NCI-H1092 (cell line): ENCODE results near the gene PPM1M.

Experiments
- DNase-seq: peaks from one replicate; lab custom pipeline; 2025; lab: John Stamatoyannopoulos, UW

The PPM1M gene

GRCh38 chr3:52216585-52217408, 28.8 kb upstream of the PPM1M start:
- DNase-seq, result peak; percentile 21

DNA sequence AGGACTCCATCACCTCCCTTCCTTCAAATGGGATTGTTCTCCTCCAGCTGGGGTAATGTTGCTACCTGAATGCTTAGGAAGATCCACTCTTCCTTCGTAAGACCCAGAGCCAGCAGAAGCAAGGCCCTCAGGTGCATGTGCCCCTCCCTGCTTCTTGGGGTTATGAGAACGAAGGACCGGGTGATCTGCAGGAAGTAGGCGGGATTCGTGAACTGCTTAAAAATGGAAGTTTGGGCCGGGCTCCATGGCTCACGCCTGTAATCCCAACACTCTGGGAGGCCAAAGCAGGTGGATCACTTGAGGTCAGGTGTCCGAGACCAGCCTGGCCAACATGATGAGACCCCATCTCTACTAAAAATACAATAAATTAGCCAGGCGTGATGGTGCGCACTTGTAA, 28.2 kb upstream of the PPM1M start:
- no peak for DNase-seq

DNA sequence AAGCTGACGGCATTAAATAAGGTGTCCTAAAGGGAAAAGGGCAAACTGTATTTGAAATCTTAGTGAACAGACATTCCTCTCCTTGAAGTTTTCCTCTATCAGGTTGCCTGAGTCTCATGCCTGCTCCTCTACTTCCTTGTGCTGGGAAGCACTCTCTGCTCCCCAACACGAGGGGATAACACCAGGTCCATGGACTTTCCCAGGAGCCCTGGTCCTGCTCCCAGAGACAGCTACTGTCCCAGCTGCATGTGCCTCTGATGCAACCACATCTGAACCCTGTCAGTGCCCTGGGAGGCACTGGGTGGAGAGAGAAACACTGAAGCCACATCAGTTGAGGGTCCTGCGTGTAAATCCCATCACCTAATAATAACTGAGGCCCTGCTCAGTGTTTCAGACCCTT, 27.5 kb upstream of the PPM1M start:
- DNase-seq, result no peak

DNA sequence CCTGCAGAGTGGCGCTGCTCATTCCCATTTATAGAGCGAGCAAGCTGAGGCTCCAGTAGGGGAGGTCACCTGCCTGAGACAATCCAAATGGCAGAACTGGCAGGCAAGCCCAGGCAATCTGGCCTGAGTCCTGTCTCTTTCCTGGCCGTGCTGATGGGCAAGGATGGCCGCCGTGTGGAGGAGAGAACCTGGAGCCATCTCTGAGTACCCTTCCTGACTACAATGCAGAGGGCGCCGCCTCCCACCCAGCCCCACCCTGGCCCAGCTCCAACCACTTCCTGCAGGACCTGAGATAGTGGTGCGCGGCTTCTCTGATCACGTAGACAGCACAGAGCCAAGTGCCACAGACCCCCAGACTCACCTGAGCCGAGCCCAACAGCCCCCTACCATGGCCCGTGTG, 27.1 kb upstream of the PPM1M start:
- no peak for DNase-seq

GRCh38 chr3:52218937-52219650, 26.5 kb upstream of the PPM1M start:
- DNase-seq, result no peak

DNA sequence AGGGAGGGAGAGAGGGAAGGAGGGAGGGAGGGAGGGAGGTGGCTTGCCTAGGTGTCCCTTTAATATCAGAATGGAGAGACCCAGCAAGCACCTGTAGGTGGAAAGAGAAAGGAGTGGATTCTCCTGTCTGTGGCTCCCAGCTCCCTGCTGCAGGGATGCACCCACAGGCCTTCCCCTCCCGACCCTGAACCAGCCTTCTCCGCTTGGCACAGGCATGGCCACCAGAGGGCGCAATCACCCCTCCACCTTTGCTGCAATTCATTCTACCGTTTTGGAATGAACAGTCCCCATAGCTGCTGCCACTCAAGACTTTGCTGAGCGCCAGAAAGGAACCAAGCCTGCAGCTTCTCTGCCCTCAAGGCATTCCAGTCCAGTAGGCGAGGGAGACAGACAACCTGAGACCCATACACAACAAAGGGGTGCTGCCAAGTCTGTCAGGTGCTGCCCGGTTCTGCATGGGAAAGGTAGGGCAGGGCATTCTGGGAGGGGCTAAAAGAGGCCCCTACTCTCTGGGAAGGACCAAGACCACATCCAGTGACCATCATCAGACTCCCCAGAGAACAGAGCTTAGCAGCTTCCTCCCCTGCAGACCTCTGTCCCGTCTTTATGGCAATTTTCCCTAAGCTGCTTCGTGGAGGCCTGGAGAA, 25.1 kb upstream of the PPM1M start:
- DNase-seq, result peak; percentile 37

- DNase-seq, result no peak
Measured at GRCh38 chr3:52221141-52221562, 24.4 kb upstream of the PPM1M start.

DNA sequence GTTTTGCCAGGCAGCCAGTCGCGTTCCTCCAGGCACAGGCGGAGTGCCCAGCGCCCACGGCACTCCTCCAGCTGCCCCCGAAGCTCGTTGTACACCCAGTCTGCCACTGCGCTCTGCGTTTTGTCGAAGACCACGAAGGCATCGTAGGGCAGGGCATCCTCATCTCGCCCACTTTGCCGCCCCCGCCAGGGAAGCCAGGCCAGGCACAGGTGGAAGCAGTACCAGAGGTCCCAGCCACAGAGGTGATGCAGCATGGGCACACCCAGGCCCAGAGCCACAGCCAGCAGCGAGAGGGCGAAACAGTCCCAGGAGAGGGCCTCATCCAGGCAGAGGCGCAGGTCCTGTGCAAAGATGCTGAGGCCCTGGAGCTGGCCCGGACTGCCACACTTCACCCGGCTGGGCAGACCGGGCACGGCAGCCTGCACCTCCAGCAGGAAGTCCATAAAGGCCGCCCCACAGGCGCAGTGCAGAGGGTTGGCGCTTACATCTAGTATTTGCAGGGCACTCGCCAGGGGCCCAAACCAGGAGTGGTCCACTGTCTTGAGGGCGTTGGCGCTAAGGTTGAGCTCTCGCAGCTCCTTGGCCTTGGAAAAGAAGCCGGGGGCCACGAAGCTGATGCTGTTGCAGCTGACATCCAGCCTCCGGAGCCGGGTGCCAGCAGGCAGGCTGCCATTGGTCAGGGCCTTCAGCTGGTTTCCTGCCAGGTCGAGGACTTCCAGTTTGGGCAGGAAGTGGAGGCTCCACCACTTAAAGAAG, 23.8 kb upstream of the PPM1M start:
- DNase-seq, result no peak

DNA sequence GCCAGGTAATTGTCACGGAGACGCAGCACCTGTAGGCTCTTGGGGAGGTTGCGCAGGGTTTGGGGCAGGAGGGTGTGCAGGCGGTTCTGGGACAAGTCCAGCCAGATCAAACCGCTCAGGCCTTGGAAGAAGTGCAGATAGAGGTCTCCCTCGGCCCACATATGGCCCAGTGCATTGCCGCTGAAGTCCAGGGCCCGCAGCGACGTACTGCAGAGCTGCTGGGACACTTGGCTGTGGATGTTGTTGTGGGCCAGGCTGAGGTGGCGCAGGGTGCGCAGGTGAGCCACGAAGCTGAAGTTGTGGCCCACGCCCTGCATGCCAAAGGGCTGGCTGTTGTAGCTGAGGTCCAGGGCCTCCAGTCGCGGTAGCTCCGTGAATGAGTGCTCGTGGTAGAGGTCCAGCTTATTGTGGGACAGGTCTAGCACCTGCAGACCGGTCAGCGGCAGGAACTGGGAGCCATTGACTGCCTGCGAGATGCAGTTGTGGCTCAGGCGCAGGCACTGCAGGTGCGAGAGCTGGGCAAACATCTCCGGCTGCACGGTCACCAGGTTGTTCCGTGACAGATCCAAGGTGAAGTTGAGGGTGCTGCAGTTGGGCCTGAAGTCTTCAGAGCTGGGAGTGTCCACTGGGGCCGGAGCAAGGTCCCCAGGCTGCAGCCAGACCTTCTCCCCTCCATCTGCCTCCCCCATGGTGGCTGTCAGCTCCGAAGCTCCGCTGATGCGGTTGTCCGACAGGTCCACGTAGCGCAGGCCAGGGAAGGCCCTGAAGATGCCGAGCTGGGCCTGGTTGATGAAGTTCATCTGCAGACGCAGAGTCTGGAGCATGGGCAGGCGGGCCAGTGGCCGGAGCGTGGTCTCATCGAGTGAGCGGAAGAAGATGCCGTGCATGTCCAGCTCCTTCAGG, 23.0 kb upstream of the PPM1M start:
- no peak for DNase-seq

GRCh38 chr3:52223449-52224408, 21.8 kb upstream of the PPM1M start:
- DNase-seq, result no peak

GRCh38 chr3:52225452-52226228, 19.9 kb upstream of the PPM1M start, which contains the start of gene TLR9:
Gene TLR9, minus strand, starts transcription at chr3:52225645. Its CDS starts 116 bp downstream, at chr3:52225529.
- DNase-seq, result no peak

DNA sequence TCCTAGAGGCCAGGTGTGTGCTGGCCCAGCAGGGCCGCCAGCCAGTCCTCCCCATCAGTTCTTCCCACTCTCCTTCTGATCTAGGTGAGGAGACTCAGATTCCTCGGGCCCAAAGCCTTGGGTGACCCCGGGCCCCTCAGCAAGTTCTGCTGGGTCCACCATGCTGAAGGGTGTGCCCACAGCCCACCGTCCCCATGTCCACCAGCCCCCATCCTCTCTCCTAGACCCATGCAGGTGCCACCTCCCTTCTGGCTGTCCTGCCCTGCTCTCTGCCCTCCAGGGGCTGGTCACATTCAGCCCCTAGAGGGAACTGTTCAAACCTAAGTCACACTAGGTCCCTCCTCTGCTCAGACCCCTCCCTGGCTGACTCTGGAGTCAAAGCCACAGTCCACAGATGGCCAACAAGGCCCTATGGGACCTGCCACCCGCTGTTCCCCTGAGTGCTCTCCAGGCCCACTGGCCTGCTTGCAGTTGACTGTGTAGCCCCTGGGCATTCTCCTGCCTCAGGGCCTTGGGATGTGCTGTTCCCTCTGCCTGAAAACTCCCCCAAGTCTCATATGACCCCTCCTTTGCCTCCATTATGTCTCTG, 19.2 kb upstream of the PPM1M start:
- DNase-seq, result no peak

DNA sequence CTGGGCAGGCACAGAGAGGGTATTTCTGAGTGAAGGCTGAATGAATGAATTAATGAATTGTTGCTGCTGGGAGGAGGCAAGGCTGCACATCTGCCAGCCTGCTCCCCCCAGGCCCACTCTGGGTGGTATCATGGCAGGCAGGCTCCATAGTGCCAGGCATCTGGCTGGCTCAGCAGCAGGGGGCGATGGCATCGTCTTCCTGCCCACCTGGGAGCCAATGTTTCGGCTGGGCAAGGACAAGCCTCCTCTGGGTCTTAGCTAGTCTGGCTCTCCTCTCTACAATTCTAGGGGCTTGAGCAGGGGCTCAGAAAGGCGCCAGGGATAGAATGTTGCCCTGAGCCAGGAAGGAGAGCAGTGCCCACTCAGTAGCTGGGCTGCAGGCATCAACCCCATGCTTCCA, 18.4 kb upstream of the PPM1M start:
- DNase-seq, result no peak

DNA sequence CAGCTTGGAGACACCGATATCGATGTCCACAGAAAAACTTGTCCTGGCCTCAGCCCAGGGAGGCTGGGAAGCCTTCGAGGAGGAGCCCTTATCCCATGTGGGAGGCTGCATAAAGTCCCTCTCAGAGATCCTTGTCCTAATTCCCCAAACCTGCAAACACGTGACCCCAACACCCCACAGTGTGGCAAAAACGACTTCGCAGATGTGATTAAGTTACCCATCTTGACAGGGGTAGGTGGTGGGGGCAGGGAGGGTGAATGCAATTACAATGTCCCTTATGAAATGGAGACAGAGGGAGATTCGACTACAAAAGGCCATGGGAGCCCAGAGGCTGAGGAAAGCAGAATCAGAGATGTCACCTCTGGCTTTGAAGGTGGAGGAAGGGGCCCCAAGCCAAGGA, 17.8 kb upstream of the PPM1M start:
- DNase-seq, result no peak

DNA sequence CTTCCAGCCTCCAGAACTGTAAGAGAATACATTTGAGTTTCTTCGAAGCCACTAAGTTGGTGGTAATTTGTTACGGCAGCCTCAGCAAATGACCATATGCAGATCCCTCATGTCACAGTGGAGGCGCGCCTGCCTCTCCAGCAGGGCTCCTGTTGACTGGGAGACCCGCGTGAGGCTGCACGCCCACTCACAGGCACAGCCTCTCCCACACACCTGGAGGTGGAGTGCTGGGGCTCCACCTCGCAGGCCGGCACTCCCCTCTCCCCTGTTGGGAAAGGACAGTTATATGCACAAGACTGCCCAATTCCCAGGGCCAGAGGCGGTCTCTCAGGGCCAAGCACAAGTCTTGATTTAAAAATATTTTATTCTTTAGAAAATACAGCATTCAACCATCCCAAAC, 17.3 kb upstream of the PPM1M start:
- no peak for DNase-seq

- no peak for DNase-seq
Measured at GRCh38 chr3:52228751-52229291, 16.7 kb upstream of the PPM1M start.

DNA sequence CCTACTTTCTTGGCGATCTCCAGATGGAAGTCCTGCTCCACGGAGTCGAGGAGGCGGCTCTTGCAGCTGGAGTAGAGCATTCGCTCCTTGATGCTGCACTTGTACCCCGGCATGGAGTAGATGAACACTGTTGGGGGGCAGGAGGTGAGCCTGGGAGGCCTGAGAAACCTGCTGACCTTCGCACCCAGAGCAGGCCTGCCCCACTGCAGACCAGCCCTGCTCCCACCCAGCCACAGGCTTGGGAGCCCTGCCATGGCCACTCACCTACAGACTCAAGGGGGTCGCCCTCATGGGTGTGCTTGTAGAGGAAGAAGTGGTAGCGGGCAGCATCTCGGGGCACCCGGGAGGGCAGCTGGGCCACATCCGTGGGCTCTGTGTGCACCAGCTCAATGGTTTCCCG, 15.9 kb upstream of the PPM1M start:
- no peak for DNase-seq

DNA sequence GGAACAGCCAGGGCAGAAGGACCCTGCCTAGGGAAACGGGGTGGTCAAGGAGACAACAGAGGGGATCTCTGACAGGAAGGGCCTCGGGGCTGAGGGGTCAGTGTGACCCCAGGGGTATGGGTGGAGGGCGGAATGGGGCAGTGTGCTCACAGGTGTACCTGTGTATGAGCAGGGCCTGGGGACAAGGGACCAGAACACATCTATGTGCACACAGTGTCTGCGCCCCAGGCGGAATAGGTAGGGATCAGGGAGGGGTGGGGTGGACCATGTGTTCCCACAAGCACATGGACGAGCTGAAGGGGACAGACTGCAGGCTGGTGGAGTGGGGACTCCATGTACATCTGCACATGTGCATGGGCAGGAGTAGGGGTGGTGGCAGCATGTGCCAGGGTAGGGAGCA, 15.1 kb upstream of the PPM1M start:
- DNase-seq, result no peak
